Measurements from ENCODE around the gene TGFBR3. TPM values are rescaled to one million over a fixed set of nuclear protein-coding genes. Genes with fewer than 3 reads are reported as not detected.

Gene TGFBR3
- total RNA-seq, 1 experiment from 2014 or later: 2.4 TPM

- Mint-ChIP-seq H3K27me3 (ENCODE audit: low read depth) (no peaks in the 10 kb centered on the region), H3K9me3 (no peaks in the 10 kb centered on the region), H3K4me3 (no peak overlapping the region), H3K36me3 (ENCODE audit: insufficient read depth in 1 of 3, low read depth in 3 of 3) (no peaks in the 10 kb centered on the region; a peak in 2 of 7 replicates), H3K4me1 (peaks cover 12 to 19% of the 10 kb centered on the region in 2 experiments), H3K27ac (no peak overlapping the region)
- Histone ChIP-seq H3K79me2 (ENCODE audit: insufficient read depth, low read length) (no peaks in the 10 kb centered on the region), H4K91ac (ENCODE audit: insufficient read length, low read depth, low read length) (no peak overlapping the region), H3K4me2 (ENCODE audit: insufficient read depth, insufficient read length, low read length) (no peak overlapping the region), H2AK5ac (ENCODE audit: insufficient read length, low read length) (no peak overlapping the region), H3K4ac (ENCODE audit: low read depth, low read length) (no peak overlapping the region), H4K8ac (replicated peaks; ENCODE audit: insufficient read length, low read depth, low read length) (no peak overlapping the region), H3K23ac (ENCODE audit: insufficient read length, low read depth, low read length) (no peak overlapping the region), H2BK120ac (ENCODE audit: low read depth, low read length, poor library complexity, severe bottlenecking) (no peak overlapping the region), H2BK15ac (ENCODE audit: low read depth, low read length) (no peak overlapping the region), H3K27me3 (ENCODE audit: insufficient read depth, low read length) (no peaks in the 10 kb centered on the region), H4K20me1 (ENCODE audit: control insufficient read depth, insufficient read depth, insufficient read length) (no peaks in the 10 kb centered on the region), H3K14ac (ENCODE audit: insufficient read depth, low read length) (no peak overlapping the region), H2BK12ac (ENCODE audit: insufficient read length, low read depth, low read length) (no peak overlapping the region), H3K27ac (ENCODE audit: insufficient read length, low read depth, low read length) (no peak overlapping the region), H3K9me3 (ENCODE audit: control insufficient read depth, low read depth, low read length) (no peaks in the 10 kb centered on the region), H3K79me1 (ENCODE audit: insufficient read depth, low read depth, low read length, poor library complexity, severe bottlenecking) (no peaks in the 10 kb centered on the region), H2BK20ac (ENCODE audit: low read depth, low read length, poor library complexity, severe bottlenecking) (no peak overlapping the region), H3K23me2 (ENCODE audit: insufficient read length, low read depth, low read length, poor library complexity, severe bottlenecking) (no peaks in the 10 kb centered on the region), H2AFZ (ENCODE audit: low read length) (no peak overlapping the region), H3K9ac (ENCODE audit: extremely low read depth, insufficient read length, low read length) (no peak overlapping the region), H2BK5ac (ENCODE audit: insufficient read length, low read length) (no peak overlapping the region), H3K56ac (ENCODE audit: insufficient read length, low read depth, low read length) (no peak overlapping the region), H3K18ac (ENCODE audit: insufficient read length, low read depth, low read length) (no peak overlapping the region), H3K4me1 (ENCODE audit: insufficient read depth, low read length) (no peaks in the 10 kb centered on the region), H3T11ph (ENCODE audit: low read length) (no peak overlapping the region), H4K5ac (ENCODE audit: insufficient read length, low read depth, low read length) (no peak overlapping the region)
- no peak for TF ChIP-seq CTCF (conservative IDR thresholded peaks at IDR 0.05)
- DNase-seq: no peak
- WGBS (ENCODE audit: extremely low coverage, insufficient read length, low lambda C conversion rate): no CpG with 5 or more reads among the region's 2 CpGs
These were observed 168.1 kb downstream of the TGFBR3 start for GRCh38 chr1:91717839-91718238.
